ENCODE results near the gene SMIM33.
"Not testable (repeated sequence)": the region's sequence is repeated elsewhere in the genome, so short reads cannot be mapped to it uniquely, and the experiment has no call there.

The SMIM33 gene

GRCh38 chr5:139486201-139486600 lies 15.4 kb downstream of the SMIM33 start:
- DNase-seq = no peak

- DNase-seq = no peak
These were observed 17.5 kb downstream of the SMIM33 start for GRCh38 chr5:139488260-139488659.

GRCh38 chr5:139492700-139493192 lies 21.9 kb downstream of the SMIM33 start:
- no peak for DNase-seq

GRCh38 chr5:139494256-139494655 lies 23.5 kb downstream of the SMIM33 start:
- no peak for DNase-seq

GRCh38 chr5:139494832-139495231 lies 24.0 kb downstream of the SMIM33 start:
- DNase-seq = no peak

- no peak for DNase-seq
These were observed 25.0 kb downstream of the SMIM33 start for GRCh38 chr5:139495638-139496435.

- DNase-seq = no peak
These were observed 30.6 kb downstream of the SMIM33 start for GRCh38 chr5:139501381-139501780.

- not testable (repeated sequence) for DNase-seq
These were observed 32.4 kb downstream of the SMIM33 start for GRCh38 chr5:139503036-139503817.

GRCh38 chr5:139503879-139504278 lies 33.1 kb downstream of the SMIM33 start:
- DNase-seq = not testable (repeated sequence)

GRCh38 chr5:139504722-139505121 lies 33.9 kb downstream of the SMIM33 start:
- DNase-seq = not testable (repeated sequence)

- DNase-seq = no peak
These were observed 42.1 kb downstream of the SMIM33 start for GRCh38 chr5:139512786-139513390.

GRCh38 chr5:139513434-139513833 lies 42.6 kb downstream of the SMIM33 start:
- DNase-seq = peak; percentile 70

GRCh38 chr5:139513852-139514485 lies 43.2 kb downstream of the SMIM33 start:
- DNase-seq = no peak

GRCh38 chr5:139514486-139514856 lies 43.7 kb downstream of the SMIM33 start:
- no peak for DNase-seq

GRCh38 chr5:139517683-139518564 lies 47.1 kb downstream of the SMIM33 start:
- peak; percentile 82 for DNase-seq

Measured in NCI-H1436 (cell line).